ENCODE results near the gene MYH13.

GRCh38 chr17:10385871-10386270, 13.1 kb upstream of the MYH13 start:
- TF ChIP-seq CTCF (IDR thresholded peaks at IDR 0.05), result no peak
- no peak for TF ChIP-seq POLR2A (IDR thresholded peaks at IDR 0.05)
